WTC11 (cell line): ENCODE measurements around the gene ITGA11.

Source experiments
- CDX4 ChIP-seq: fragments of 250-450 bp; sonication (Bioruptor Pico); IDR thresholded peaks from 2 replicates; pipeline ENCODE4 v1.9.0; 2021; ENCODE audit warnings: moderate library complexity, mild to moderate bottlenecking, inconsistent platforms, borderline replicate concordance
- CTCF ChIP-seq: fragments of 200-600 bp; IDR thresholded peaks from 2 replicates; pipeline ENCODE4 v1.8.0; 2022; ENCODE audit warnings: antibody characterized with exemption
- IRF2 ChIP-seq: sonication (generic); formaldehyde crosslinking; IDR thresholded peaks from 2 replicates; pipeline ENCODE4 v1.8.0; 2022; ENCODE audit warnings: low read depth, missing genetic modification reagents, borderline replicate concordance
- JUN ChIP-seq: sonication (generic); formaldehyde crosslinking; IDR thresholded peaks from 2 replicates; pipeline ENCODE4 v1.8.0; 2023; ENCODE audit warnings: mild to moderate bottlenecking, missing genetic modification reagents
- MLX ChIP-seq: sonication (generic); formaldehyde crosslinking; IDR thresholded peaks from 2 replicates; pipeline ENCODE4 v1.8.1; 2023; ENCODE audit warnings: mild to moderate bottlenecking, missing genetic modification reagents, moderate library complexity
- NR2C2 ChIP-seq: sonication (generic); formaldehyde crosslinking; IDR thresholded peaks from 2 replicates; pipeline ENCODE4 v1.8.0; 2022; ENCODE audit warnings: mild to moderate bottlenecking, missing genetic modification reagents
- USF2 ChIP-seq: sonication (generic); formaldehyde crosslinking; IDR thresholded peaks from 2 replicates; pipeline ENCODE4 v1.8.1; 2023; ENCODE audit warnings: mild to moderate bottlenecking, missing genetic modification reagents, moderate library complexity

GRCh38 chr15:68281008-68281407, 151.0 kb downstream of the ITGA11 start:
- TF ChIP-seq USF2 (no peak), CDX4 (no peak), CTCF (no peak), JUN (CRISPR knock-in tag) (no peak), IRF2 (no peak), NR2C2 (CRISPR knock-in tag) (no peak), MLX (CRISPR knock-in tag) (no peak)
